MM.1S (cell line): ENCODE measurements around the gene GUCY1B1.

Source experiments
- DNase-seq: peaks from one replicate; pipeline ENCODE4 v3.0.0-alpha.2; 2015
- H2AFZ ChIP-seq: fragments of 300-600 bp; sonication (generic); 2 replicates; pipeline ENCODE4 v1.6.0; 2016; ENCODE audit warnings: antibody characterized with exemption, low read length
- H3F3A ChIP-seq: fragments of 300-600 bp; sonication (generic); 2 replicates; pipeline ENCODE4 v1.6.1; 2016; ENCODE audit warnings: mild to moderate bottlenecking, antibody characterized with exemption, low read length, moderate library complexity, mixed read lengths; ENCODE audit not compliant: insufficient read depth
- H3K27ac ChIP-seq: fragments of 300-600 bp; sonication (generic); 2 replicates; pipeline ENCODE4 v1.5.1; 2016; ENCODE audit warnings: mild to moderate bottlenecking, low read length
- H3K27me3 ChIP-seq: fragments of 300-600 bp; sonication (generic); replicated peaks from 2 replicates; pipeline ENCODE4 v1.6.0; 2016; ENCODE audit warnings: low read length; ENCODE audit not compliant: insufficient read depth
- H3K36me3 ChIP-seq: fragments of 300-600 bp; sonication (generic); replicated peaks from 2 replicates; pipeline ENCODE4 v1.6.1; 2016; ENCODE audit warnings: mild to moderate bottlenecking, low read length, mixed read lengths; ENCODE audit not compliant: insufficient read depth
- H3K4me1 ChIP-seq: fragments of 300-600 bp; sonication (generic); 2 replicates; pipeline ENCODE4 v1.6.1; 2016; ENCODE audit warnings: low read length, mixed read lengths
- H3K4me2 ChIP-seq: fragments of 300-600 bp; sonication (generic); 2 replicates; pipeline ENCODE4 v1.6.0; 2016; ENCODE audit warnings: low read depth, low read length
- H3K4me3 ChIP-seq: fragments of 300-600 bp; sonication (generic); 2 replicates; pipeline ENCODE4 v1.5.1; 2016; ENCODE audit warnings: low read length, mixed read lengths
- H3K79me2 ChIP-seq: fragments of 300-600 bp; sonication (generic); 2 replicates; pipeline ENCODE4 v1.6.1; 2016; ENCODE audit warnings: mixed run types, low read length, mixed read lengths
- H3K9ac ChIP-seq: fragments of 300-600 bp; sonication (generic); 2 replicates; pipeline ENCODE4 v1.6.1; 2016; ENCODE audit warnings: low read length, mixed read lengths
- H3K9me2 ChIP-seq: fragments of 300-600 bp; sonication (generic); replicated peaks from 2 replicates; pipeline ENCODE4 v1.6.1; 2016; ENCODE audit warnings: mild to moderate bottlenecking, low read length, mixed read lengths; ENCODE audit not compliant: insufficient read depth
- H3K9me3 ChIP-seq: fragments of 300-600 bp; sonication (generic); replicated peaks from 2 replicates; pipeline ENCODE4 v1.6.1; 2016; ENCODE audit warnings: mild to moderate bottlenecking, low read length, mixed read lengths; ENCODE audit not compliant: insufficient read depth
- H4K20me1 ChIP-seq: fragments of 300-600 bp; sonication (generic); 2 replicates; pipeline ENCODE4 v1.6.1; 2016; ENCODE audit warnings: mild to moderate bottlenecking, low read length, moderate library complexity, mixed read lengths; ENCODE audit not compliant: insufficient read depth
- EZH2 ChIP-seq: fragments of 300-600 bp; sonication (generic); optimal IDR thresholded peaks from 2 replicates; pipeline ENCODE3; 2017; ENCODE audit warnings: low read depth, mild to moderate bottlenecking, antibody characterized with exemption, low read length, mixed read lengths
- EZH2phosphoT487 ChIP-seq: fragments of 300-600 bp; sonication (generic); IDR thresholded peaks from 2 replicates; pipeline ENCODE4 v1.6.1; 2018; ENCODE audit warnings: antibody characterized with exemption, low read length
- TF ChIP-seq, protein P1 (sequence below): fragments of 300-600 bp; sonication (generic); IDR thresholded peaks from 2 replicates; pipeline ENCODE4 v1.5.1; 2016; ENCODE audit warnings: antibody characterized with exemption, low read length, mixed read lengths

The GUCY1B1 gene

DNA sequence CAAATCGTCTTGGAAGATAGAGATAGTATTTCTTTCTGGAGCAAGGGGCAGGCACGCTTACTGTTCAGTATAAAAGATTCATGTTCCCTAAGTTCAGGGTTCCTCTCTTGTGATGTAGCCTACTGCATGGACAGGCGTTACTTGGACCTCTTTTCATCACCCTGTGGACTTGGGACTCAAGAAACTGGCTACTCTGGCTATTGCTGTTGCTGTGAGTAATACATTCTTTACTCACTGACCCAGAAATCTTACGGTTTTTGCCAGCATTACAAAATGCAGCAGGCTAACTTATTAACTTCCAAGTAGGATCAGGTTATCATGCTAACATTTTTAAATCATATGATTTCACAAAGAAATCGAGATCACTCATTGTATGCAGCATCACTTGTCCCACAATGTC is 12.8 kb upstream of the GUCY1B1 start:
- H3K4me2 ChIP-seq, result no peak overlapping the region
- H3K4me1 ChIP-seq, result no peaks in the 10 kb centered on the region
- TF ChIP-seq EZH2phosphoT487 (no peak), EZH2 (no peak)
- TF ChIP-seq, protein P1, sequence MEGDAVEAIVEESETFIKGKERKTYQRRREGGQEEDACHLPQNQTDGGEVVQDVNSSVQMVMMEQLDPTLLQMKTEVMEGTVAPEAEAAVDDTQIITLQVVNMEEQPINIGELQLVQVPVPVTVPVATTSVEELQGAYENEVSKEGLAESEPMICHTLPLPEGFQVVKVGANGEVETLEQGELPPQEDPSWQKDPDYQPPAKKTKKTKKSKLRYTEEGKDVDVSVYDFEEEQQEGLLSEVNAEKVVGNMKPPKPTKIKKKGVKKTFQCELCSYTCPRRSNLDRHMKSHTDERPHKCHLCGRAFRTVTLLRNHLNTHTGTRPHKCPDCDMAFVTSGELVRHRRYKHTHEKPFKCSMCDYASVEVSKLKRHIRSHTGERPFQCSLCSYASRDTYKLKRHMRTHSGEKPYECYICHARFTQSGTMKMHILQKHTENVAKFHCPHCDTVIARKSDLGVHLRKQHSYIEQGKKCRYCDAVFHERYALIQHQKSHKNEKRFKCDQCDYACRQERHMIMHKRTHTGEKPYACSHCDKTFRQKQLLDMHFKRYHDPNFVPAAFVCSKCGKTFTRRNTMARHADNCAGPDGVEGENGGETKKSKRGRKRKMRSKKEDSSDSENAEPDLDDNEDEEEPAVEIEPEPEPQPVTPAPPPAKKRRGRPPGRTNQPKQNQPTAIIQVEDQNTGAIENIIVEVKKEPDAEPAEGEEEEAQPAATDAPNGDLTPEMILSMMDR, result no peak
- H3K27me3 ChIP-seq, result no peaks in the 10 kb centered on the region
- H3K36me3 ChIP-seq, result no peaks in the 10 kb centered on the region
- no peaks in the 10 kb centered on the region for H4K20me1 ChIP-seq
- no peak overlapping the region for H3K4me3 ChIP-seq
- H3K27ac ChIP-seq, result no peak overlapping the region
- no peak overlapping the region for H3K9ac ChIP-seq
- no peaks in the 10 kb centered on the region for H3K79me2 ChIP-seq
- no peak for DNase-seq
- H3K9me3 ChIP-seq, result no peaks in the 10 kb centered on the region
- H3K9me2 ChIP-seq, result no peaks in the 10 kb centered on the region
- no peaks in the 10 kb centered on the region for H3F3A ChIP-seq
- no peak overlapping the region for H2AFZ ChIP-seq

DNA sequence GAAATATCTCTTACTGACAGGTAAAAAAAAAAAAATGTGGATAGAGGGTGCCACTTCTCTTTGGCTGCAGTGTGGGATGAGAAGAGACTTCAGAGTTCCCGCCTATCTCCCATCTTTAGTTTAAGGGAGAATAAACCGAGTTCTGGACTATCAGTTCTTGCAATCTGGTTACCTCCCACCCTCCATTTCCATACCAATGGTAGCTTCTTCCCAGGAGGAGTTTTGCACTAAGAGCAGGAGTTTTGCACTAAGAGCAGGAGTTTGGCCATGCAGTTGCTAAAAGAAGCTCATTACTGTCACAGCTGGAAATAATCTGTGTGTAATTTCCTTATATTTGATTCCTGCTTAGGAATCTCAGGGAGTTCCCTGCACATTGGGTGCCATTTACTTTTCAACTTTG is 10.8 kb upstream of the GUCY1B1 start:
- Histone ChIP-seq H3K27ac (no peak overlapping the region), H3K4me2 (no peak overlapping the region), H3K27me3 (no peaks in the 10 kb centered on the region), H3K4me1 (no peaks in the 10 kb centered on the region), H3K79me2 (no peaks in the 10 kb centered on the region), H3K9me3 (no peaks in the 10 kb centered on the region), H3F3A (no peaks in the 10 kb centered on the region), H3K4me3 (no peak overlapping the region), H2AFZ (no peak overlapping the region), H4K20me1 (no peaks in the 10 kb centered on the region), H3K36me3 (no peaks in the 10 kb centered on the region), H3K9ac (no peak overlapping the region), H3K9me2 (no peaks in the 10 kb centered on the region)
- no peak for DNase-seq
- no peak for TF ChIP-seq EZH2
- TF ChIP-seq, protein P1, result no peak
- no peak for TF ChIP-seq EZH2phosphoT487

DNA sequence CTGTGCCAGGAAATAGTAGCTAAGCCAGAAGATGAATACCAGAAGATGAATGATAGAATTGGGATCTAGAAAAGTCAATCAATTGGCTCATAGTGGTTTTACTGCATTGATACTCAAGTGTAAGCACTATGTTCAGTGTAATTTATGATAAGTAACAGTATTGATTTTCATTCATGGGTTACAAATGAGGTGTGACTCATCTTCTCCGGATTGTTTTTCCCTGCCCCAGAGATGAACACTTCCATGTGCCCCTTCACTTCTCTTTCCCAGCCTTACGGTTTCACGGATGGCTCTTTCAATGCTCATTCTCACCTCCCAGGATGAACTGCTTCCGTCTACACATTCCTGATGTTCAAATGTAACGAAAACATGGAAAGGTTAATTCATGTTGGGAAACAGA is 9.8 kb upstream of the GUCY1B1 start:
- H3F3A ChIP-seq, result no peaks in the 10 kb centered on the region
- H3K4me1 ChIP-seq, result no peaks in the 10 kb centered on the region
- H3K9ac ChIP-seq, result no peak overlapping the region
- no peak for DNase-seq
- H3K9me3 ChIP-seq, result no peaks in the 10 kb centered on the region
- H3K9me2 ChIP-seq, result no peaks in the 10 kb centered on the region
- no peaks in the 10 kb centered on the region for H3K27me3 ChIP-seq
- no peak overlapping the region for H3K27ac ChIP-seq
- H3K36me3 ChIP-seq, result no peaks in the 10 kb centered on the region
- no peak overlapping the region for H2AFZ ChIP-seq
- H3K4me2 ChIP-seq, result no peak overlapping the region
- H4K20me1 ChIP-seq, result no peaks in the 10 kb centered on the region
- no peak overlapping the region for H3K4me3 ChIP-seq
- TF ChIP-seq, protein P1, result no peak
- no peak for TF ChIP-seq EZH2phosphoT487
- no peak for TF ChIP-seq EZH2
- no peaks in the 10 kb centered on the region for H3K79me2 ChIP-seq
